ENCODE results near the gene ZNF564.

DNA sequence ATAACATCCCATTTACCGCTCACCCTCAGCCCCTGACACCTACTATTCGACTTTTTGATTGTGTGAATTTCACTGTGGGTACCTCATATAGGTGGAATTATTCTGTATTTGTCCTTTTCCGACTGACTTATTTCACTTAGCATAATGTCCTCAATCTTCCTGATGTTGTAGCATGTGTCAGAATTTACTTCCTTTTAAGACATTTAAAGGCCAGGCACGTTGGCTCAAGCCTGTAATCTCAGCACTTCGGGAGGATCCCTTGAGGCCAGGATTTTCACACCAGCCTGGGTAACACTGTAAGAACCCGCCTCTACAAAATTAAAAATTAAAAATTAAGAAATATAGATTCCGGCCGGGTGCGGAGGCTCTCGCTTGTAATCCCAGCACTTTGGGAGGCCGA lies 46.3 kb upstream of the ZNF564 start:
- TF ChIP-seq, protein P1, sequence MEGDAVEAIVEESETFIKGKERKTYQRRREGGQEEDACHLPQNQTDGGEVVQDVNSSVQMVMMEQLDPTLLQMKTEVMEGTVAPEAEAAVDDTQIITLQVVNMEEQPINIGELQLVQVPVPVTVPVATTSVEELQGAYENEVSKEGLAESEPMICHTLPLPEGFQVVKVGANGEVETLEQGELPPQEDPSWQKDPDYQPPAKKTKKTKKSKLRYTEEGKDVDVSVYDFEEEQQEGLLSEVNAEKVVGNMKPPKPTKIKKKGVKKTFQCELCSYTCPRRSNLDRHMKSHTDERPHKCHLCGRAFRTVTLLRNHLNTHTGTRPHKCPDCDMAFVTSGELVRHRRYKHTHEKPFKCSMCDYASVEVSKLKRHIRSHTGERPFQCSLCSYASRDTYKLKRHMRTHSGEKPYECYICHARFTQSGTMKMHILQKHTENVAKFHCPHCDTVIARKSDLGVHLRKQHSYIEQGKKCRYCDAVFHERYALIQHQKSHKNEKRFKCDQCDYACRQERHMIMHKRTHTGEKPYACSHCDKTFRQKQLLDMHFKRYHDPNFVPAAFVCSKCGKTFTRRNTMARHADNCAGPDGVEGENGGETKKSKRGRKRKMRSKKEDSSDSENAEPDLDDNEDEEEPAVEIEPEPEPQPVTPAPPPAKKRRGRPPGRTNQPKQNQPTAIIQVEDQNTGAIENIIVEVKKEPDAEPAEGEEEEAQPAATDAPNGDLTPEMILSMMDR (IDR thresholded peaks at IDR 0.05) = no peak
- no peak for TF ChIP-seq POLR2A (IDR thresholded peaks at IDR 0.05)
